HUES6 (cell line): Measurements from ENCODE around the gene COPS9.

Experiments
- H3K27ac ChIP-seq: 2 replicates; pipeline ENCODE4 v1.7.0; 2013; ENCODE audit warnings: low read depth, mild to moderate bottlenecking, low read length, inconsistent platforms
- H3K27me3 ChIP-seq: 2 replicates; pipeline ENCODE4 v1.6.1; 2013; ENCODE audit warnings: low read length; ENCODE audit not compliant: control insufficient read depth, insufficient read depth
- H3K36me3 ChIP-seq: 2 replicates; pipeline ENCODE4 v1.6.1; 2013; ENCODE audit warnings: low read length; ENCODE audit not compliant: control insufficient read depth, insufficient read depth
- H3K4me1 ChIP-seq: 2 replicates; pipeline ENCODE4 v1.6.1; 2013; ENCODE audit warnings: low read length; ENCODE audit not compliant: control insufficient read depth, insufficient read depth
- H3K4me3 ChIP-seq: 2 replicates; pipeline ENCODE4 v1.5.1; 2013; ENCODE audit warnings: low read depth, low read length
- H3K9ac ChIP-seq: one replicate; pipeline ENCODE4 v1.6.1; 2013; ENCODE audit warnings: mild to moderate bottlenecking, low read length
- H3K9me3 ChIP-seq: 2 replicates; pipeline ENCODE4 v1.6.1; 2013; ENCODE audit warnings: low read depth, low read length; ENCODE audit not compliant: control insufficient read depth, insufficient read depth

Gene COPS9

GRCh38 chr2:240105982-240106381 is 30.1 kb downstream of the COPS9 start:
- no peaks in the 10 kb centered on the region for H3K4me1 ChIP-seq
- no peak overlapping the region for H3K4me3 ChIP-seq
- no peak overlapping the region for H3K27ac ChIP-seq
- no peak overlapping the region for H3K9ac ChIP-seq
- H3K36me3 ChIP-seq: no peaks in the 10 kb centered on the region
- H3K27me3 ChIP-seq: peaks cover 2% of the 10 kb centered on the region; the same call in 1 of the 2 replicates
- H3K9me3 ChIP-seq: no peaks in the 10 kb centered on the region

GRCh38 chr2:240103136-240103535 is 33.0 kb downstream of the COPS9 start:
- H3K9me3 ChIP-seq: no peaks in the 10 kb centered on the region
- H3K4me1 ChIP-seq: no peaks in the 10 kb centered on the region
- no peak overlapping the region for H3K9ac ChIP-seq
- H3K27me3 ChIP-seq: peaks cover 2% of the 10 kb centered on the region; the same call in 1 of the 2 replicates
- H3K4me3 ChIP-seq: no peak overlapping the region
- no peaks in the 10 kb centered on the region for H3K36me3 ChIP-seq
- no peak overlapping the region for H3K27ac ChIP-seq

- Histone ChIP-seq H3K4me3 (no peak overlapping the region), H3K36me3 (no peaks in the 10 kb centered on the region), H3K4me1 (peaks cover 3% of the 10 kb centered on the region), H3K27me3 (peaks cover 30% of the 10 kb centered on the region), H3K27ac (no peak overlapping the region), H3K9ac (no peak overlapping the region), H3K9me3 (no peaks in the 10 kb centered on the region)
Measured at GRCh38 chr2:240098349-240098748, 37.8 kb downstream of the COPS9 start.

GRCh38 chr2:240095556-240096523 is 40.3 kb downstream of the COPS9 start:
- Histone ChIP-seq H3K27ac (no peak overlapping the region), H3K9me3 (0 out of 2 replicates have a peak, but pooled peaks cover 3% of the 10 kb centered on the region), H3K27me3 (peaks cover 30% of the 10 kb centered on the region), H3K4me1 (peaks cover 3% of the 10 kb centered on the region), H3K9ac (no peak overlapping the region), H3K36me3 (no peaks in the 10 kb centered on the region), H3K4me3 (peak overlapping the region; percentile 74)

GRCh38 chr2:240089306-240089705 is 46.8 kb downstream of the COPS9 start:
- H3K4me1 ChIP-seq: peaks cover 6% of the 10 kb centered on the region; the same call in 1 of the 2 replicates
- no peak overlapping the region for H3K27ac ChIP-seq
- H3K9me3 ChIP-seq: peaks cover 13% of the 10 kb centered on the region
- H3K36me3 ChIP-seq: no peaks in the 10 kb centered on the region
- H3K4me3 ChIP-seq: no peak overlapping the region
- no peak overlapping the region for H3K9ac ChIP-seq
- H3K27me3 ChIP-seq: peaks cover 2% of the 10 kb centered on the region; the same call in 1 of the 2 replicates

GRCh38 chr2:240086563-240086962 is 49.5 kb downstream of the COPS9 start:
- no peak overlapping the region for H3K9ac ChIP-seq
- H3K36me3 ChIP-seq: no peaks in the 10 kb centered on the region
- H3K9me3 ChIP-seq: peaks cover 13% of the 10 kb centered on the region
- H3K27ac ChIP-seq: no peak overlapping the region
- H3K4me1 ChIP-seq: peaks cover 6% of the 10 kb centered on the region; the same call in 1 of the 2 replicates
- H3K27me3 ChIP-seq: no peaks in the 10 kb centered on the region
- H3K4me3 ChIP-seq: no peak overlapping the region
